Measurements from ENCODE around the gene MAP1LC3C. TPM values are rescaled to one million over a fixed set of nuclear protein-coding genes. Genes with fewer than 3 reads are reported as not detected.

Gene MAP1LC3C
- total RNA-seq, 3 donors from 2014 or later: 7.2 to 10.8 (median 7.8) TPM

DNA sequence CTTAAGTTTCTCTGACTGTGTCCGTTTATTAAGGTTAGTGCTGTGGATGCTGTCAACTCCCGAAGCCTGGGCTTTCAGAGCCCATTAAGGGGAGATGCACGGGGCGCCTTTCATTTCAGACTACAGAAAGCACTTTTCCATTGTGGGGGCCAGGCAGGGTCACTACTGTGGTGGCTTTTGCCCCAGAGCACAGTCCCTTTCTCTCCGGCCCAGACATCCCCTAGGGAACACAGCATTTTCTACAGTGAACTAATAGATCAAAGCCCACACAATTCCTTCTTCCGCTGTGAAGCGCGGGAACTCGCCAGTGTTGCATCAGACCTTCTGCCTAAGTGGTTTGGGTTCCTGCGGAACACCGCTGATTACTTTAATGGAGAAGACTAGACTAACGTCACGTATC is 26.8 kb upstream of the MAP1LC3C start:
- DNase-seq (ENCODE audit: low spot score in 2 of 2): no peak
- H3K27ac ChIP-seq: no peak overlapping the region
- intact Hi-C loops (cut with DNase I; ENCODE audit: low total_unique reads): no loop called here
- H3K4me1 ChIP-seq: no peaks in the 10 kb centered on the region
- no peaks in the 10 kb centered on the region for H3K27me3 ChIP-seq
- no peak for TF ChIP-seq POLR2A (IDR thresholded peaks at IDR 0.05)
- no peak for TF ChIP-seq POLR2AphosphoS5 (IDR thresholded peaks at IDR 0.05)
- TF ChIP-seq, protein P1, sequence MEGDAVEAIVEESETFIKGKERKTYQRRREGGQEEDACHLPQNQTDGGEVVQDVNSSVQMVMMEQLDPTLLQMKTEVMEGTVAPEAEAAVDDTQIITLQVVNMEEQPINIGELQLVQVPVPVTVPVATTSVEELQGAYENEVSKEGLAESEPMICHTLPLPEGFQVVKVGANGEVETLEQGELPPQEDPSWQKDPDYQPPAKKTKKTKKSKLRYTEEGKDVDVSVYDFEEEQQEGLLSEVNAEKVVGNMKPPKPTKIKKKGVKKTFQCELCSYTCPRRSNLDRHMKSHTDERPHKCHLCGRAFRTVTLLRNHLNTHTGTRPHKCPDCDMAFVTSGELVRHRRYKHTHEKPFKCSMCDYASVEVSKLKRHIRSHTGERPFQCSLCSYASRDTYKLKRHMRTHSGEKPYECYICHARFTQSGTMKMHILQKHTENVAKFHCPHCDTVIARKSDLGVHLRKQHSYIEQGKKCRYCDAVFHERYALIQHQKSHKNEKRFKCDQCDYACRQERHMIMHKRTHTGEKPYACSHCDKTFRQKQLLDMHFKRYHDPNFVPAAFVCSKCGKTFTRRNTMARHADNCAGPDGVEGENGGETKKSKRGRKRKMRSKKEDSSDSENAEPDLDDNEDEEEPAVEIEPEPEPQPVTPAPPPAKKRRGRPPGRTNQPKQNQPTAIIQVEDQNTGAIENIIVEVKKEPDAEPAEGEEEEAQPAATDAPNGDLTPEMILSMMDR (IDR thresholded peaks at IDR 0.05): no peak
- no peak overlapping the region for H3K4me3 ChIP-seq
- no peaks in the 10 kb centered on the region for H3K9me3 ChIP-seq
- no peaks in the 10 kb centered on the region for H3K36me3 ChIP-seq

DNA sequence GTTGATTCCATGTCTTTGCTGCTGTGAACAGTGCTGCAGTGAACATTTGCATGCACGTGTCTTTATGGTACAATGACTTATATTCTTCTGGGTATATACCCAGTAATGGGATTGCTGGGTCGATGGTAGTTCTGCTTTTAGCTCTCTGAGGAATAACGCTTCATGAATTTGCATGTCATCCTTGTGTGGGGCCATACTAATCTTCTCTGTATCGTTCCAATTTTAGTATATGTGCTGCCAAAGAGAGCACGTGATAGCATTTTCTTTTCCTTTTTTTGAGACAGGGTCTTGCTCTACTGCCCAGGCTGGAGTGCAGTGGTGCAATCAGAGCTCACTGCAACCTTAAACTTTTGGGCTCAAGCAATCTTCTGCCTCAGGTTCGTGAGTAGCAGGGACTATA is 24.9 kb upstream of the MAP1LC3C start:
- Histone ChIP-seq H3K27ac (no peak overlapping the region), H3K4me1 (no peaks in the 10 kb centered on the region), H3K9me3 (no peaks in the 10 kb centered on the region), H3K27me3 (no peaks in the 10 kb centered on the region), H3K36me3 (no peaks in the 10 kb centered on the region), H3K4me3 (no peak overlapping the region)
- intact Hi-C loops (cut with DNase I; ENCODE audit: low total_unique reads): no loop called here
- TF ChIP-seq, protein P1 (IDR thresholded peaks at IDR 0.05): no peak
- TF ChIP-seq POLR2A (IDR thresholded peaks at IDR 0.05): no peak
- TF ChIP-seq POLR2AphosphoS5 (IDR thresholded peaks at IDR 0.05): no peak
- DNase-seq (ENCODE audit: low spot score in 2 of 2): no peak

- Histone ChIP-seq H3K4me3 (no peak overlapping the region), H3K27ac (no peak overlapping the region), H3K27me3 (no peaks in the 10 kb centered on the region), H3K4me1 (no peaks in the 10 kb centered on the region), H3K9me3 (no peaks in the 10 kb centered on the region), H3K36me3 (no peaks in the 10 kb centered on the region)
- DNase-seq (ENCODE audit: low spot score in 2 of 2): no peak
- intact Hi-C loops (cut with DNase I; ENCODE audit: low total_unique reads): no loop called here
- no peak for TF ChIP-seq POLR2A (IDR thresholded peaks at IDR 0.05)
- no peak for TF ChIP-seq POLR2AphosphoS5 (IDR thresholded peaks at IDR 0.05)
- TF ChIP-seq, protein P1 (IDR thresholded peaks at IDR 0.05): no peak
These were observed 20.1 kb upstream of the MAP1LC3C start for GRCh38 chr1:242019018-242019417.

- peak in 1 of 2 donors; percentile 31 for DNase-seq (ENCODE audit: low spot score in 2 of 2)
- intact Hi-C loops (cut with DNase I; ENCODE audit: low total_unique reads): no loop called here
- H3K9me3 ChIP-seq: no peaks in the 10 kb centered on the region
These were observed 18.8 kb upstream of the MAP1LC3C start for GRCh38 chr1:242017580-242018233.

DNA sequence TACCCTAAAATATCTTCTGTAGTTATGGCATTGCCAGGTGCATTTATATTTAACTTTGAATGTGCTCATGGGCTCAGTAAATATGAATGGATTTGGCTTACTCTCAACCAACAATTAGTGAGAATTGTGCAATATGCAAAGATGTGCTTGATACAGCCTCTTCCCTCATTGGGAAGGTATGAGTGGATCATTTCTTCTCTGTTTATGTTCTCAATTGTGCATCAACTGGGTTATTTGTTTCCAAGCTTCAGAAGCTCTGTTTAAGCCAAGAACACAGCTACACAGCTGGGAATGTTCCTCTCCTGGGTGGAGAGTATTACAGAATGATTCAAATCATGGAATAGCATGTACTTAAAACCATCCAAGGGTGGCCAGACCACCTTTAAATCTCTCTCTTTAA is 17.6 kb upstream of the MAP1LC3C start:
- Histone ChIP-seq H3K4me1 (no peaks in the 10 kb centered on the region), H3K4me3 (no peak overlapping the region), H3K27ac (no peak overlapping the region), H3K36me3 (no peaks in the 10 kb centered on the region), H3K9me3 (no peaks in the 10 kb centered on the region), H3K27me3 (no peaks in the 10 kb centered on the region)
- TF ChIP-seq POLR2AphosphoS5 (IDR thresholded peaks at IDR 0.05): no peak
- TF ChIP-seq POLR2A (IDR thresholded peaks at IDR 0.05): no peak
- TF ChIP-seq, protein P1 (IDR thresholded peaks at IDR 0.05): no peak
- intact Hi-C loops (cut with DNase I; ENCODE audit: low total_unique reads): no loop called here
- DNase-seq (ENCODE audit: low spot score in 2 of 2): no peak

More at GRCh38 chr1:242017580-242018233, 18.8 kb upstream of the MAP1LC3C start:
- H3K4me1 ChIP-seq: no peaks in the 10 kb centered on the region
- no peaks in the 10 kb centered on the region for H3K27me3 ChIP-seq
- H3K27ac ChIP-seq: no peak overlapping the region
- H3K36me3 ChIP-seq: no peaks in the 10 kb centered on the region
- TF ChIP-seq, protein P1 (IDR thresholded peaks at IDR 0.05): peak; percentile 22 to 48 (median 30)
- no peak for TF ChIP-seq POLR2A (IDR thresholded peaks at IDR 0.05)
- no peak for TF ChIP-seq POLR2AphosphoS5 (IDR thresholded peaks at IDR 0.05)
- no peak overlapping the region for H3K4me3 ChIP-seq

All from breast epithelium (tissue), 4 donors.